Measurements from ENCODE around the gene PRPF8.

- TF ChIP-seq CTCF (IDR thresholded peaks at IDR 0.05; ENCODE audit: insufficient read depth, low read depth, low read length) (no peak), EZH2 (IDR thresholded peaks at IDR 0.05; ENCODE audit: insufficient read depth, low read length) (no peak)
These were observed 59.1 kb downstream of the PRPF8 start for GRCh38 chr17:1625581-1625980.

Measured in astrocyte (in vitro differentiated cells and primary cell).